Measurements from ENCODE around the gene GDF10. TPM values are rescaled to one million over a fixed set of nuclear protein-coding genes. Genes with fewer than 3 reads are reported as not detected.

Gene GDF10
- total RNA-seq, 1 experiment from 2014 or later, result not detected

DNA sequence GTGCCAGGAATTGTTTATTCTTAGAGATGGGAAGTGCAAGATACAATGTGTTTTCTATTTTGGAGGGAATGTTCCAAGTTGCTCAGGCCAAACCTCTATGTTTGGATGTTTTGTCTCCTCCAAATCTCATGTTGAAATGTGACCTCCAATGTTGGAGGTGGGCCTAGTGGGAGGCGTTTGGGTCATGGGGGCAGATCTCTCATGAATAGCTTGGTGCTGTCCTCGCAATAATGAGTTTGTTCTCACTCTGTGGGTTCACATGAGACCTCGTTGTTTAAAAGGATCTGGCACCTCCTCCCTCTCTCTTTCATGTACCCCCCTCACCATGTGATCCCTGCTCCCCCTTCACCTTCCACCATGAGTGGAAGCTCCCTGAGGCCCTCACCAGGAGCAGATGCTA, 8.3 kb upstream of the GDF10 start:
- no TSS peak for BruUV-seq (replicated peaks)
- Mint-ChIP-seq H3K27me3 (ENCODE audit: insufficient read depth, unreplicated experiment) (peaks cover 26% of the 10 kb centered on the region), H3K36me3 (ENCODE audit: insufficient read depth, unreplicated experiment) (peaks cover 5% of the 10 kb centered on the region), H3K27ac (ENCODE audit: low read depth, unreplicated experiment) (no peak overlapping the region), H3K4me1 (ENCODE audit: insufficient read depth, unreplicated experiment) (no peaks in the 10 kb centered on the region), H3K4me3 (ENCODE audit: unreplicated experiment) (no peak overlapping the region), H3K9me3 (ENCODE audit: unreplicated experiment) (no peaks in the 10 kb centered on the region)
- CTCF ChIA-PET, result interaction anchor here (0.9 kb wide), 2 partner anchors 12 to 181 kb away, joined by 3 read pairs; no protein-coding TSS in a partner anchor
- intact Hi-C loops (cut with micrococcal nuclease), result no loop called here
- TF ChIP-seq, protein P1, sequence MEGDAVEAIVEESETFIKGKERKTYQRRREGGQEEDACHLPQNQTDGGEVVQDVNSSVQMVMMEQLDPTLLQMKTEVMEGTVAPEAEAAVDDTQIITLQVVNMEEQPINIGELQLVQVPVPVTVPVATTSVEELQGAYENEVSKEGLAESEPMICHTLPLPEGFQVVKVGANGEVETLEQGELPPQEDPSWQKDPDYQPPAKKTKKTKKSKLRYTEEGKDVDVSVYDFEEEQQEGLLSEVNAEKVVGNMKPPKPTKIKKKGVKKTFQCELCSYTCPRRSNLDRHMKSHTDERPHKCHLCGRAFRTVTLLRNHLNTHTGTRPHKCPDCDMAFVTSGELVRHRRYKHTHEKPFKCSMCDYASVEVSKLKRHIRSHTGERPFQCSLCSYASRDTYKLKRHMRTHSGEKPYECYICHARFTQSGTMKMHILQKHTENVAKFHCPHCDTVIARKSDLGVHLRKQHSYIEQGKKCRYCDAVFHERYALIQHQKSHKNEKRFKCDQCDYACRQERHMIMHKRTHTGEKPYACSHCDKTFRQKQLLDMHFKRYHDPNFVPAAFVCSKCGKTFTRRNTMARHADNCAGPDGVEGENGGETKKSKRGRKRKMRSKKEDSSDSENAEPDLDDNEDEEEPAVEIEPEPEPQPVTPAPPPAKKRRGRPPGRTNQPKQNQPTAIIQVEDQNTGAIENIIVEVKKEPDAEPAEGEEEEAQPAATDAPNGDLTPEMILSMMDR (IDR thresholded peaks at IDR 0.05; ENCODE audit: unreplicated experiment), result no peak
- no peak for DNase-seq (ENCODE audit: unreplicated experiment)
- POLR2A ChIA-PET, result no interaction called here

DNA sequence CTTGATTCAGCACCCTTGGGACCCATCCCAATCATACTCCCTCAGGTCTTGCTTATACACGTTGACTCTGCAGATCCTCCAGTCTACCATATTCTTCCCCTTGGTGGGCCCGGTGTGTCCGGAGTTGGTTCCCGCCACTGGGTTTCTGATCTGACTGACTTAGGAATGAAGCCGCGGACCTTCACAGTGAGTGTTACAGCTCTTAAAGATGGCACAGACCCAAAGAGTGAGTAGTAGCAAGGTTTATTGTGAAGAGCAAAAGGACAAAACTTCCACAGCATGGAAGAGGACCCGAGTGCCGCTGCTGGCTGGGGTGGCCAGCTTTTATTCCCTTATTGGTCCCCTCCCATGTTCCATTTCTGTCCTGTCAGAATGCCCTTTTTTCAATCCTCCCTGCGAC, 5.9 kb upstream of the GDF10 start:
- peaks cover 39% of the 10 kb centered on the region for H3K27me3 Mint-ChIP-seq (ENCODE audit: insufficient read depth, unreplicated experiment)
- TF ChIP-seq, protein P1 (IDR thresholded peaks at IDR 0.05; ENCODE audit: unreplicated experiment), result no peak
- no peaks in the 10 kb centered on the region for H3K4me1 Mint-ChIP-seq (ENCODE audit: insufficient read depth, unreplicated experiment)
- no peak overlapping the region for H3K27ac Mint-ChIP-seq (ENCODE audit: low read depth, unreplicated experiment)
- H3K4me3 Mint-ChIP-seq (ENCODE audit: unreplicated experiment), result no peak overlapping the region
- ChIA-PET CTCF (no interaction called here), POLR2A (interaction anchor here (0.7 kb wide), 1 partner anchor 216 kb away, joined by 4 read pairs; no protein-coding TSS in a partner anchor)
- no peak for DNase-seq (ENCODE audit: unreplicated experiment)
- peaks cover 5% of the 10 kb centered on the region for H3K36me3 Mint-ChIP-seq (ENCODE audit: insufficient read depth, unreplicated experiment)
- H3K9me3 Mint-ChIP-seq (ENCODE audit: unreplicated experiment), result no peaks in the 10 kb centered on the region
- no TSS peak for BruUV-seq (replicated peaks)
- intact Hi-C loops (cut with micrococcal nuclease), result no loop called here

DNA sequence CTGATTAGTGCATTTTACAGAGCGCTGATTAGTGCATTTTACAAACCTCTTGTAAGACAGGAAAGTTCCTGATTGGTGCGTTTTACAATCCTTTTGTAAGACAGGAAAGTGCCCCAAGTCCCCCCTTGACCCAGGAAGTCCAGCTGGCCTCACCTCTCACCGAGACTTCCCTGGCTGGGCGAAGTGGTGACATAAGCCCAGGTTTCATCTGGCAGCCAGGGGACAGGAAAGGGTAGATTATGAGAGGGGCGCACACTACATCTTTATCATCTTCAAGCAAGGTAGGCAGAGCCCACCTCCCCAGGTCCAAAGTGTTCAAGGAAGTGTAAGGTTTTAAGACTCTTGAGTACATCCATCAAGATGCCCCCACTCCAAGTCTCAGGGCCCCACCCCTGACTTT, 5.5 kb upstream of the GDF10 start:
- H3K9me3 Mint-ChIP-seq (ENCODE audit: unreplicated experiment), result no peaks in the 10 kb centered on the region
- intact Hi-C loops (cut with micrococcal nuclease), result no loop called here
- DNase-seq (ENCODE audit: unreplicated experiment), result no peak
- H3K36me3 Mint-ChIP-seq (ENCODE audit: insufficient read depth, unreplicated experiment), result peaks cover 5% of the 10 kb centered on the region
- ChIA-PET POLR2A (interaction anchor here (0.7 kb wide), 1 partner anchor 217 kb away, joined by 4 read pairs; no protein-coding TSS in a partner anchor), CTCF (no interaction called here)
- TF ChIP-seq, protein P1 (IDR thresholded peaks at IDR 0.05; ENCODE audit: unreplicated experiment), result no peak
- no peaks in the 10 kb centered on the region for H3K4me1 Mint-ChIP-seq (ENCODE audit: insufficient read depth, unreplicated experiment)
- H3K4me3 Mint-ChIP-seq (ENCODE audit: unreplicated experiment), result no peak overlapping the region
- H3K27me3 Mint-ChIP-seq (ENCODE audit: insufficient read depth, unreplicated experiment), result peaks cover 39% of the 10 kb centered on the region
- no peak overlapping the region for H3K27ac Mint-ChIP-seq (ENCODE audit: low read depth, unreplicated experiment)
- no TSS peak for BruUV-seq (replicated peaks)

DNA sequence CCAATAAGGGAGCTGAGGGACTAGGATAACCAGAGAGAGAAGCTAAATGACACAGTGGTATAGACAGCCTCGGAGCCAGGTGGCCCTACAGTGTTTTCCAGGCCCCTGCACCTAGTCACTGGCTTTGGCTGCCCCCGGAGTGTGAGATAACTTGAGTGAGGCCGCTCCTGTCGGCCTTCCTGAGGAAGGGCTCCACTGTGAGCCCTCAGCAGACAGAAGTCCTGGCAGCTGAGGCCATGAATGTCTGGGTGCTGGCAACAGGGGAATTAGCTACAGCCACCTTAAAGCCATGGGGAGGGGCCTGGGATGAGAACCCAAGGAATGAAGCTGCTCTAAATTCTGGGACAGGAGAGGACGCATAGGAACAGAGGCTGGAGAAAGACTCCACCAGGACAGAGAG, 4.6 kb upstream of the GDF10 start:
- POLR2A ChIA-PET, result no interaction called here
- peaks cover 40% of the 10 kb centered on the region for H3K27me3 Mint-ChIP-seq (ENCODE audit: insufficient read depth, unreplicated experiment)
- TF ChIP-seq, protein P1 (IDR thresholded peaks at IDR 0.05; ENCODE audit: unreplicated experiment), result no peak
- H3K27ac Mint-ChIP-seq (ENCODE audit: low read depth, unreplicated experiment), result no peak overlapping the region
- H3K9me3 Mint-ChIP-seq (ENCODE audit: unreplicated experiment), result no peaks in the 10 kb centered on the region
- no peak for DNase-seq (ENCODE audit: unreplicated experiment)
- BruUV-seq (replicated peaks), result no TSS peak
- CTCF ChIA-PET, result interaction anchor here (0.7 to 1.5 kb wide), 2 partner anchors 17 to 21 kb away, joined by 3 read pairs; no protein-coding TSS in a partner anchor
- intact Hi-C loops (cut with micrococcal nuclease), result no loop called here
- H3K4me3 Mint-ChIP-seq (ENCODE audit: unreplicated experiment), result no peak overlapping the region
- H3K36me3 Mint-ChIP-seq (ENCODE audit: insufficient read depth, unreplicated experiment), result peaks cover 5% of the 10 kb centered on the region
- no peaks in the 10 kb centered on the region for H3K4me1 Mint-ChIP-seq (ENCODE audit: insufficient read depth, unreplicated experiment)

All from MCF 10A (cell line).